Measurements from ENCODE around the gene CDIP1.

Gene CDIP1

DNA sequence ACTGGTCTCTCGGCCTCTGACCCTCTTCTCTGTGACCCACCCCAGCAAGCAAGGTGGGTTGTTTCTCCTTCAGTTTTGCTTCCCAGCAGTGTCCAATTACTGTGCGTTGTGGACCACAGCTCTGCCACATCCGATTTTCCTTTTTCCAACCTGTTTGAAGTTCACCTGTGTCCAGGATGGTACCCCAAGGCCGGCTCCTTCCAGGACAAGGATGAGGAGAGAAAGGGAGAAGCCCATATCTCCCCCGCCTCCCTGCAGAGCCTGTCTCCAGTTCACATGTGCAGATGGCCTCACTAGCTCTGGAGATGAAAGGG lies 77.7 kb downstream of the CDIP1 start:
- no peak overlapping the region for H3K4me3 ChIP-seq (ENCODE audit: low read depth, low read length)
